Peyer's patch (tissue), 4 donors: Measurements from ENCODE around the gene RPTOR. TPM values are rescaled to one million over a fixed set of nuclear protein-coding genes. Genes with fewer than 3 reads are reported as not detected.
"Not testable (repeated sequence)": the region's sequence is repeated elsewhere in the genome, so short reads cannot be mapped to it uniquely, and the experiment has no call there.

Source experiments
- DNase-seq, 3 donors: peaks; one replicate each; pipeline ENCODE4 v3.0.0-alpha.2; 2017 to 2019
- H3K27ac ChIP-seq, 4 donors: fragments of 200-600 bp; sonication (generic); one replicate each; pipeline ENCODE4 v1.5.1; 2016 to 2019
- H3K27me3 ChIP-seq, 2 donors: fragments of 200-600 bp; sonication (generic); one replicate each; pipeline ENCODE4 v1.5.1; 2019
- H3K36me3 ChIP-seq, 3 donors: fragments of 200-600 bp; sonication (generic); one replicate each; pipeline ENCODE4 v1.5.1; 2016 to 2019
- H3K4me1 ChIP-seq, 4 donors: fragments of 200-600 bp; sonication (generic); one replicate each; pipeline ENCODE4 v1.5.1; 2016 to 2019
- H3K4me3 ChIP-seq, 4 donors: fragments of 200-600 bp; sonication (generic); 1 replicate in 3 of 4; 2 replicates in 1 of 4; pipeline ENCODE4 v1.5.1; 2016 to 2019; ENCODE audit warnings: mild to moderate bottlenecking in 1 of 4
- H3K9me3 ChIP-seq, 4 donors: fragments of 200-600 bp; sonication (generic); one replicate each; pipeline ENCODE4 v1.5.1; 2016 to 2019; ENCODE audit warnings: mild to moderate bottlenecking in 1 of 4
- POLR2A ChIP-seq, 2 donors: fragments of 450-650 bp; IDR thresholded peaks; one replicate each; pipeline ENCODE4 v1.5.1; 2017; ENCODE audit warnings: antibody characterized with exemption in 2 of 2, mild to moderate bottlenecking in 2 of 2, moderate library complexity in 2 of 2
- total RNA-seq, 4 donors: library from RNA; depleted of rRNA; stranded (reverse); fragments of >200 nt; gene quantifications; one replicate each; pipeline ENCODE4 v1.1.0, GENCODE V29; 2016
- TF ChIP-seq, protein P1 (sequence below), 6 experiments: fragments of 450-650 bp in 4 of 6; fragments of 200-600 bp in 2 of 6; sonication (generic) in 1 of 6; IDR thresholded peaks; one replicate each; pipeline ENCODE4 v1.5.1; 2017 to 2019; ENCODE audit warnings: antibody characterized with exemption in 6 of 6, mild to moderate bottlenecking in 3 of 6, moderate library complexity in 1 of 6

RPTOR gene
- total RNA-seq, 4 donors from 2014 or later, result 42.4 to 73.6 (median 64.2) TPM

DNA sequence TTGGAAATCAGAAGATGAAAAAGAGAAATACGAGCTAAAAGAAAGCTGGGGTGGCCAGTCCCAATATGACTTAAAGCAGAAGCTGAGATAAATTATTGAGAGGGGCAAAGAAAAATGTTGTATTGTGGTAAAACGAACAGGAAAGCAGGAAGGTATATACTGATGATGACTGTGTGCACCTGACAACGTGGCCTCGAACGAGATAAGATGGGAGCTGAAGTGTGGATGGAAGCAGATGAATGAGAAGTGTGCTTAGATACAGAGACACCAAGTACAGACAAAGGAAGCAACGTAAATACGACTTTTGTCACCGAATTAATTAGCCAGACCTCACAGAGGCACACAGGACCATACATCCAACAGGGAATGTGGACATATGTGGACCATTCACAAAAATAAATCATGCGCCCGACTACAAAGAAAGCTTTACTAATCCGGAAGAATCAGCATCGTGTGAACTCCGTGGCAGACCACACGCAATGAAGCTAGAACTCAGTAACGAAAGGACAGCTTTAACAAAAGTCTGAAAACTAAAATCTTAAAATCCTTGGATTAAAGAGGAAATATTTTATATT, 218.7 kb downstream of the RPTOR start:
- no peak for TF ChIP-seq POLR2A (IDR thresholded peaks at IDR 0.05)
- TF ChIP-seq, protein P1, sequence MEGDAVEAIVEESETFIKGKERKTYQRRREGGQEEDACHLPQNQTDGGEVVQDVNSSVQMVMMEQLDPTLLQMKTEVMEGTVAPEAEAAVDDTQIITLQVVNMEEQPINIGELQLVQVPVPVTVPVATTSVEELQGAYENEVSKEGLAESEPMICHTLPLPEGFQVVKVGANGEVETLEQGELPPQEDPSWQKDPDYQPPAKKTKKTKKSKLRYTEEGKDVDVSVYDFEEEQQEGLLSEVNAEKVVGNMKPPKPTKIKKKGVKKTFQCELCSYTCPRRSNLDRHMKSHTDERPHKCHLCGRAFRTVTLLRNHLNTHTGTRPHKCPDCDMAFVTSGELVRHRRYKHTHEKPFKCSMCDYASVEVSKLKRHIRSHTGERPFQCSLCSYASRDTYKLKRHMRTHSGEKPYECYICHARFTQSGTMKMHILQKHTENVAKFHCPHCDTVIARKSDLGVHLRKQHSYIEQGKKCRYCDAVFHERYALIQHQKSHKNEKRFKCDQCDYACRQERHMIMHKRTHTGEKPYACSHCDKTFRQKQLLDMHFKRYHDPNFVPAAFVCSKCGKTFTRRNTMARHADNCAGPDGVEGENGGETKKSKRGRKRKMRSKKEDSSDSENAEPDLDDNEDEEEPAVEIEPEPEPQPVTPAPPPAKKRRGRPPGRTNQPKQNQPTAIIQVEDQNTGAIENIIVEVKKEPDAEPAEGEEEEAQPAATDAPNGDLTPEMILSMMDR (IDR thresholded peaks at IDR 0.05), result no peak
- no peak overlapping the region for H3K4me3 ChIP-seq
- H3K4me1 ChIP-seq, result peaks cover 0 to 18% (median 5%) of the 10 kb centered on the region in 4 donors
- H3K9me3 ChIP-seq, result no peaks in the 10 kb centered on the region
- no peak overlapping the region for H3K27ac ChIP-seq
- H3K27me3 ChIP-seq, result no peaks in the 10 kb centered on the region
- no peaks in the 10 kb centered on the region for H3K36me3 ChIP-seq
- DNase-seq, result no peak

DNA sequence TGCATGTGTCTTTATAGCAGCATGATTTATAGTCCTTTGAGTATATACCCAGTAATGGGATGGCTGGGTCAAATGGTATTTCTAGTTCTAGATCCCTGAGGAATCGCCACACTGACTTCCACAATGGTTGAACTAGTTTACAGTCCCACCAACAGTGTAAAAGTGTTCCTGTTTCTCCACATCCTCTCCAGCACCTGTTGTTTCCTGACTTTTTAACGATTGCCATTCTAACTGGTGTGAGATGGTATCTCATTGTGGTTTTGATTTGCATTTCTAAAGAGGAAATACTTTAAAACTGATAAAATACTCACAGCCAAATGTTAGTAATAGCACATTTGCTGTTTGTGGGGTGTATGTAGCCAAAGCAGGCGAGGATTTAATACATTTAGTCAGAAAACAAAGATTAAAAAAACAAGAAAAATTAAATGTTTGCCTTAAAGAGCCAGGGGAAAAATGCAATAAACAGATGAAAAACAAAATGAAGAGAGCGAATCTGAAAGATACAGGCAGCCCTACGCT, 220.0 kb downstream of the RPTOR start:
- not testable (repeated sequence) for H3K27me3 ChIP-seq, H3K36me3 ChIP-seq, H3K27ac ChIP-seq, DNase-seq, H3K4me3 ChIP-seq, H3K9me3 ChIP-seq
- peaks cover 0 to 14% (median 2%) of the 10 kb centered on the region in 4 donors for H3K4me1 ChIP-seq

DNA sequence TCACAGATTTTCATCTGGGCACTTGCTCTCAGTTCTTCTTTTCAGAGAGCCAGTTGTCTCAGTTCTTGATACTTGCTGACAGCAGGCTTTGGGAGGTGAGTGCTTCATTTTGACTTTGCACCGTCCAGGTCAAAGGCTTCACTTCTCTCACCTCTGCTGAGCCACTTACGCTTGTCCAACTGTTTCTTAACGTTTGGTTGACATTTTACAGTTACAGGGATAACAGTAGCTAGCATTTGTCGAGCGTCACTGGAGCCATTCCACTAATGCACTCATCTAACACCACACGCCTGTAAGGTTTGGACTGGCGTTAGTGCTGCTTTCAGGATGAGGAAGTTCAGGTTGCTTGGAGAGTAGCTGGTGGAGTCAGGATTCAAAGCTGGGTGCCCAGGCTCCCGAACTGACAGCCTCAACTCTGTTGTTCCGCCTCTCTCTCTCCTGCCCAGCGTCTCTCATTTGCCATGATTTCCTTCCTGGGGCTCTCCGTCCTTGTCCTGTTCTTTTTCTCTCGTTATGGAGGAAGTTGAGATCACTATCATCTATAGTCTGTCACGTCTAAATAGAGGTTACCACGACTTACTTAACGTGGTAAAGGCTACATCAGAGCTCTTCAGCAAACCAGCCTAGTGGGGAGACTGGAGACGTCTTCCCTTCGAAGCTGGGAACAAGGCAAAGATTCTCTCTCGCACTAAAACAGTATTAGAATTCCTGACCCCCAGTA, 220.8 kb downstream of the RPTOR start:
- no peak overlapping the region for H3K4me3 ChIP-seq
- H3K27me3 ChIP-seq, result no peaks in the 10 kb centered on the region
- TF ChIP-seq POLR2A (IDR thresholded peaks at IDR 0.05), result no peak
- TF ChIP-seq, protein P1 (IDR thresholded peaks at IDR 0.05), result no peak
- DNase-seq, result no peak
- peaks cover 0 to 7% (median 0%) of the 10 kb centered on the region in 4 donors for H3K4me1 ChIP-seq
- H3K36me3 ChIP-seq, result no peaks in the 10 kb centered on the region
- peak overlapping the region in 1 of 4 donors; percentile 27 for H3K27ac ChIP-seq
- no peaks in the 10 kb centered on the region for H3K9me3 ChIP-seq

DNA sequence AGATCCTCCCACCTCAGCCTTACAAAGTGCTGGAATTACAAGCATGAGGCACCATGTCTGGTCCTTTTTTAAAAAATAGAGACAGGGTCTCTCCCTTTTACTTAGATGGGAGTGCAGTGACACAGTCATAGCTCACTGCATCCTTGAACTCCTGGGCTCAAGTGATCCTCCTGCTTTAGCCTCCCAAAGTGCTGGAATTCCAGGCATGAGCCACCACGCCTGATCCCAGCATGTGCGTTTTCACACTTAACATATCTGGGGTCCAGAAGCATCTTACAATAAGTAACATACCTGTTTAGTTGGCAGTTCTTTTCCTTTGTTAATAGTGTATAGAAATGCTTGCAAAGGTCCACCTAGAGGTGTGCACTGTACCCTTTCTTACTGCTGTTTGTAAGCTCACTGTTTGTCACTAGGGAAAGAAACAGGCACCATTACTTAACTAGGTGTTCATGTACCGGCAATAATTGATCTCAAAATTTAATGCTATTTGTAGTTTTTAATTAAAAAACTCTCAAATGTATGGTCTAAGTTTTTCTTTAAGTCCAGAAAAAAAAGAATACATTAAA, 221.7 kb downstream of the RPTOR start:
- no peaks in the 10 kb centered on the region for H3K27me3 ChIP-seq
- no peak for DNase-seq
- no peaks in the 10 kb centered on the region for H3K4me1 ChIP-seq
- H3K4me3 ChIP-seq, result no peak overlapping the region
- H3K9me3 ChIP-seq, result no peaks in the 10 kb centered on the region
- H3K36me3 ChIP-seq, result no peaks in the 10 kb centered on the region
- no peak for TF ChIP-seq POLR2A (IDR thresholded peaks at IDR 0.05)
- TF ChIP-seq, protein P1 (IDR thresholded peaks at IDR 0.05), result no peak
- no peak overlapping the region for H3K27ac ChIP-seq

DNA sequence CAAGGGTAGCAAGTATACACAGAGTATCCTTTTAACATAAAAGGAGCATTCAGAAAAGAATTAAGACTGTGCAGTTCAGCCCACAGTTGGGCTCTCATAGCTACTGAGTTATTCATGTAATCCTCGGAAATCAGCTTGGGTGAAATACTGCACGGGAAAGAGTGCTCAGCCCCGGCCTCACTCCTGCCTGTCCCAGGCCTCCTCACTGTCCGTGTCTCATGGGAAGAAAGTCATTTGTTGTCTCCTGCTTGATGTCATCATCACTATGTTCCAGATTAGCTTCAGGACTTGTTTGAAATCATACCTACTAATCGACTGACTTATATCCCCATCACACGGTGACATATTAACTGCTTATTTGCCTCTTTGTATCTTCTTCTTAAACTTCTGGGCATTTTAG, 223.8 kb downstream of the RPTOR start:
- no peak for DNase-seq
- Histone ChIP-seq H3K4me3 (no peak overlapping the region), H3K27ac (no peak overlapping the region), H3K9me3 (no peaks in the 10 kb centered on the region), H3K27me3 (no peaks in the 10 kb centered on the region), H3K36me3 (no peaks in the 10 kb centered on the region), H3K4me1 (no peaks in the 10 kb centered on the region)
- TF ChIP-seq POLR2A (IDR thresholded peaks at IDR 0.05), result no peak
- TF ChIP-seq, protein P1 (IDR thresholded peaks at IDR 0.05), result no peak

DNA sequence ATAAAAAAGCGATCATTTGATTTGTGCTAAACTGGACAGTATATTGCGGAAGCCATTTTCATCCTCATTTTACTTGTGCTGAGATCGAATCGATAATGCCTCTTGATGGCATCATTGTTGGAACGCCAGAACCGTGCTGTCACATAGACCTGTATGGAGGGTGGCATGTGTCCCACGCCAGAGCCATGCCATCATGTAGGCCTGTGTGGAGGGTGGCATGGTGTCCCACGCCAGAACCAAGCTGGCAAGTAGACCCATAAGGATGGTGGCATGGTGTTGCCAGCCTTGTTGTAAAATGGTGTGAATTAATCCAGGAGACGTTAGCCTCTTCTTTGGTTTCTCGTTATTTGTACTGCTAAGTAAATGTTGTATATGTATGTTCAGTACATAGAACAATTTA, 224.3 kb downstream of the RPTOR start:
- Histone ChIP-seq H3K36me3 (no peaks in the 10 kb centered on the region), H3K27ac (no peak overlapping the region), H3K4me3 (no peak overlapping the region), H3K9me3 (no peaks in the 10 kb centered on the region), H3K27me3 (no peaks in the 10 kb centered on the region), H3K4me1 (no peaks in the 10 kb centered on the region)
- DNase-seq, result no peak
- no peak for TF ChIP-seq POLR2A (IDR thresholded peaks at IDR 0.05)
- TF ChIP-seq, protein P1 (IDR thresholded peaks at IDR 0.05), result no peak
